Natural killer cell (primary cell): ENCODE measurements around the gene CAMTA2. TPM values are rescaled to one million over a fixed set of nuclear protein-coding genes. Genes with fewer than 3 reads are reported as not detected.
A peak's percentile ranks its signal among the peaks of the same experiment; 100 is the strongest.

Source experiments
- ATAC-seq, 3 donors: fragments of 150-1000 bp in 2 of 3; fragments of 200-7000 bp in 1 of 3; cut with Tn5 transposase; 1 replicate in 1 of 3; 2 replicates in 2 of 3; pipeline ENCODE4 v1.10.0; 2021; ENCODE audit warnings: mild to moderate bottlenecking in 2 of 3, moderate library complexity in 2 of 3
- DNase-seq, 2 donors: peaks; one replicate each; pipeline versions ENCODE4 v3.0.0 to v3.0.0-alpha.2; 2013 to 2021; ENCODE audit warnings: mixed read lengths in 1 of 2
- H3K27ac ChIP-seq: one replicate; pipeline ENCODE4 v1.5.1; 2013; ENCODE audit warnings: mild to moderate bottlenecking, low read length
- H3K27me3 ChIP-seq: one replicate; pipeline ENCODE4 v1.6.1; 2013; ENCODE audit warnings: low read length; ENCODE audit not compliant: control insufficient read depth, insufficient read depth
- H3K36me3 ChIP-seq: one replicate; pipeline ENCODE4 v1.6.1; 2013; ENCODE audit warnings: low read length; ENCODE audit not compliant: control insufficient read depth, insufficient read depth
- H3K4me1 ChIP-seq: one replicate; pipeline ENCODE4 v1.6.1; 2013; ENCODE audit warnings: low read length; ENCODE audit not compliant: control insufficient read depth, insufficient read depth
- H3K4me3 ChIP-seq: one replicate; pipeline ENCODE4 v1.5.1; 2013; ENCODE audit warnings: low read length
- H3K9me3 ChIP-seq: one replicate; pipeline ENCODE4 v1.6.1; 2013; ENCODE audit warnings: low read length; ENCODE audit not compliant: control insufficient read depth, insufficient read depth
- H3K27ac Mint-ChIP-seq, 2 donors: one replicate each; pipeline ENCODE4 v1.8.0; 2022; ENCODE audit warnings: mild to moderate bottlenecking in 2 of 2, mixed read lengths in 2 of 2, moderate library complexity in 1 of 2
- H3K27me3 Mint-ChIP-seq, 2 donors: one replicate each; pipeline ENCODE4 v1.8.0; 2022; ENCODE audit warnings: low read depth in 2 of 2, mixed read lengths in 2 of 2
- H3K36me3 Mint-ChIP-seq: one replicate; pipeline ENCODE4 v1.8.0; 2022; ENCODE audit warnings: mixed read lengths
- H3K4me1 Mint-ChIP-seq, 2 donors: one replicate each; pipeline ENCODE4 v1.8.0; 2022; ENCODE audit warnings: mixed read lengths in 2 of 2
- H3K4me3 Mint-ChIP-seq: one replicate; pipeline ENCODE4 v1.8.0; 2022; ENCODE audit warnings: mild to moderate bottlenecking, moderate library complexity, mixed read lengths
- H3K9me3 Mint-ChIP-seq, 2 donors: one replicate each; pipeline ENCODE4 v1.8.0; 2022; ENCODE audit warnings: mixed read lengths in 2 of 2
- WGBS: methylation state at CpG from one replicate; pipeline ENCODE4 v1.1.7; 2013; ENCODE audit warnings: missing lambda C conversion rate; ENCODE audit not compliant: insufficient coverage; 5-methylcytosine and 5-hydroxymethylcytosine counted together
- intact Hi-C: fragments of 100-400 bp; cut with micrococcal nuclease; formaldehyde crosslinking; loops from one replicate; pipeline ENCODE4 v1.14.2; 2022
- total RNA-seq, 4 donors: library from RNA; stranded (reverse); fragments of 120-200 nt in 1 of 4; gene quantifications; one replicate each; pipeline versions ENCODE4 v1.2.3 to v1.2.4, GENCODE V29; 2013 to 2022
- TF ChIP-seq, protein P1 (sequence below): fragments of 200-600 bp; IDR thresholded peaks from one replicate; pipeline ENCODE4 v1.8.0; 2022; ENCODE audit warnings: antibody characterized with exemption

CAMTA2 gene
- total RNA-seq, 3 donors from 2014 or later (not counting 1 experiment from before 2014, with no cell fraction given) = 56.2 to 69.5 (median 69.4) TPM

DNA sequence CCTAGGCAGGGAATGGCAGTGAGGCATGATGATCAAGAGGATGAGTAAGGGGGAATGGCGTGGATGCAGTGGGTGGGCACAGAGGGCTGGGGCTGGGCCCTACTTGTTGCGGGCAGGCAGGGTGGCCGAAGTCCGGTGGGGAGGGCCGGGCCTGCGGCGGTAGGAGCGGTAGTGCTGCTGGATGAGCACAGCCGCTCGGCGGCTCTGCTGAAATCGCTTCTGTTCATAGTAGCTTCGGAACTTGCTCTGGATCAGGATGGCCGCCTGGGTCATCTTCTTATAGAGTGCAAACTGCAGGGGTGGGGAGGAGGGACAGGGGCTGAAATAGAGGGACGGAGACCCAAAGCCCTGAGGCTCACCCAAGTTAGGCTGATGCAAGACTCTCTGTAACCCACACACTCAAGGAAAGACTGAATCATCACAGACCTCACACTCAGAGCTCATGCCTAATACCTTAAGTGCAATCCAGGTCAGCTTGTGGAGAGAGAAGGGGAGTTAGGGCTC is 18.4 kb downstream of the CAMTA2 start:
- H3K27ac ChIP-seq = peak overlapping the region; percentile 75
- 86% methylated on average over 14 of the region's 15 CpGs for WGBS
- H3K9me3 Mint-ChIP-seq = no peaks in the 10 kb centered on the region
- H3K36me3 Mint-ChIP-seq = no peaks in the 10 kb centered on the region
- peaks cover 29% of the 10 kb centered on the region for H3K36me3 ChIP-seq
- peaks cover 4 to 13% of the 10 kb centered on the region in 2 donors for H3K4me1 Mint-ChIP-seq
- peaks cover 36% of the 10 kb centered on the region for H3K4me1 ChIP-seq
- no peak overlapping the region for H3K27ac Mint-ChIP-seq
- no peaks in the 10 kb centered on the region for H3K9me3 ChIP-seq
- peak overlapping the region; percentile 42 for H3K4me3 Mint-ChIP-seq
- no peak overlapping the region for H3K4me3 ChIP-seq
- peak in 1 of 2 donors; percentile 40 for DNase-seq
- TF ChIP-seq, protein P1, sequence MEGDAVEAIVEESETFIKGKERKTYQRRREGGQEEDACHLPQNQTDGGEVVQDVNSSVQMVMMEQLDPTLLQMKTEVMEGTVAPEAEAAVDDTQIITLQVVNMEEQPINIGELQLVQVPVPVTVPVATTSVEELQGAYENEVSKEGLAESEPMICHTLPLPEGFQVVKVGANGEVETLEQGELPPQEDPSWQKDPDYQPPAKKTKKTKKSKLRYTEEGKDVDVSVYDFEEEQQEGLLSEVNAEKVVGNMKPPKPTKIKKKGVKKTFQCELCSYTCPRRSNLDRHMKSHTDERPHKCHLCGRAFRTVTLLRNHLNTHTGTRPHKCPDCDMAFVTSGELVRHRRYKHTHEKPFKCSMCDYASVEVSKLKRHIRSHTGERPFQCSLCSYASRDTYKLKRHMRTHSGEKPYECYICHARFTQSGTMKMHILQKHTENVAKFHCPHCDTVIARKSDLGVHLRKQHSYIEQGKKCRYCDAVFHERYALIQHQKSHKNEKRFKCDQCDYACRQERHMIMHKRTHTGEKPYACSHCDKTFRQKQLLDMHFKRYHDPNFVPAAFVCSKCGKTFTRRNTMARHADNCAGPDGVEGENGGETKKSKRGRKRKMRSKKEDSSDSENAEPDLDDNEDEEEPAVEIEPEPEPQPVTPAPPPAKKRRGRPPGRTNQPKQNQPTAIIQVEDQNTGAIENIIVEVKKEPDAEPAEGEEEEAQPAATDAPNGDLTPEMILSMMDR = no peak
- ATAC-seq = no peak
- no peaks in the 10 kb centered on the region for H3K27me3 ChIP-seq
- intact Hi-C loops = no loop called here
- H3K27me3 Mint-ChIP-seq = no peaks in the 10 kb centered on the region

DNA sequence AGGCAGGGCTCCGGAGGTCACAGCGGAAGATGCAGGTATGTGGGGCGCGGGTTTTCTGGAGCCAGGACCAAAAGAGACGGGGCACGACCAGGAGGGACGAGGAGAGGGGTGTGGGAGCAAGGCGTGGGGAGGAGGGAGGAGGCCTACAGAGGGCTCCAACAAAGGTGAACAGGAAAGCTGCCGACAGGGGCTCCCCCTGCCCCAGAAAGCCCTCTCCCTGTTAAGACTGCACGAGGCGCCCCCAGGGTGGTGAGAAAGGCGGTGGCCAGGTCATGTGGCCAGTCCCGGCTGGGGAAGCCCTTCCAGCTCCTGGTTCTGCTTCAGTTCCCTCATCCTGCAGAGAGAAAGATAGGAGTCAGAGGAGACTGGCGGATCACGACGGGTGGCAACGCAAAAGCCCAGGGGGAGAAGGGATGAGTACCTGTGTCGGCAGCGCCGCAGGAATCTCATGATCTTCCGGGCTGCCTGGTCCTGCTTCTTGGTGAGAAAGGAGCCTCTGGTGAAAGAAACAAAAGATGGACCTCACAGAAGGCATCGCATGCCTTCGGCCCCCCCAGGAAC is 18.9 kb downstream of the CAMTA2 start:
- peak overlapping the region; percentile 89 for H3K4me3 ChIP-seq
- intact Hi-C loops = no loop called here
- peak overlapping the region; percentile 75 for H3K27ac ChIP-seq
- Mint-ChIP-seq H3K27me3 (no peaks in the 10 kb centered on the region), H3K4me3 (peak overlapping the region; percentile 42), H3K36me3 (no peaks in the 10 kb centered on the region), H3K9me3 (no peaks in the 10 kb centered on the region), H3K4me1 (peaks cover 4 to 13% of the 10 kb centered on the region in 2 donors), H3K27ac (no peak overlapping the region)
- 56% methylated on average over 23 of the region's 23 CpGs for WGBS
- H3K36me3 ChIP-seq = peaks cover 24% of the 10 kb centered on the region
- peaks cover 35% of the 10 kb centered on the region for H3K4me1 ChIP-seq
- no peak for ATAC-seq
- H3K27me3 ChIP-seq = no peaks in the 10 kb centered on the region
- TF ChIP-seq, protein P1 = no peak
- no peaks in the 10 kb centered on the region for H3K9me3 ChIP-seq
- no peak for DNase-seq

DNA sequence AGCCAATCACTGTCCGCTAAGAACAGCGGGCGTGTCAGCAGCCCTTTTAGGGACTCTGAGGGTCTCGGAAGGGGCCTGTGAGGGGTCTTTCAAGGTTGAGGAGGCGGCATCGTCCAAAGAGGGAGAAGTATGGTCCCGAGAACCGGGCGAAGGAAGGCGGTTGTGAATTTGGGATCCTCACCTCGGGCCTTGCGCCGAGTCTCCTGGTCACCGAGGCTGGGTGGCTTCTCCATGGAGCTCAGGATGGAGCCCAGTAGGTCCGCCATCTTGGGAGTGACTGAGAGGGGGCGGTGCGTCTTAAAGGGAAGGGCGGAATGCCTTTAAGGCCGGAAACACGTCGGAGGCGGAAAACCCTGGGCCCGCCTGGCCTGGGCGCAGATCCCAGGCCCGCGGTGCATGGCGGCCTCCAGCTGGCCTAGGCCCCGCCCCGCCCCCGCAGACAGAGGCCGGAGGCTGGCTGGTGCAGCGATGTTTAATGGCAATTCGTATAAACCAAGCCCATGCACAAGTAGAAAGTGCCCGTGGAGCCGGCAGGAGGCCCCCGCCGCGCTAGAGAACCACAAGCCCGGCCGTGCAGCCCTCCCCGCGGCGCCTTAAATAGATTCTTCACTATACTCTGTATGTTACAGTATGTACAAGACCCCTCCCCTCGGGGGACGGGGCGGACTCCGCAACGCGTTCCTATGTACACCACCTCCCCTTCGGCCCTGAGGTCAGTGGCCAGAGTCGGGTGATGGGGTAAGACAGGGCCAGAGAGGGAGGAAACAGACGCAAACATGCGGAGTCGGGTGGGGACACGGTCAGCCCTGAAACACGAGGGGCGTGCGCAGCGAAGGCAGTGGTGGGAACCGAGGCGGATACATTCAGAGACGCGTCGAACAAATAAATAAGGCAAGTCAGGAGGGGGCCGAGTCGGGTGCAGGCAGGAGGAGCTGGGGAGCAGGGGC is 19.7 kb downstream of the CAMTA2 start, which contains the start of gene SPAG7:
SPAG7 (minus strand) TSS at position 279 of the 947 bp plus-strand sequence; CDS start at position 266, 13 bp downstream.
- H3K36me3 ChIP-seq = peaks cover 18% of the 10 kb centered on the region
- H3K27ac Mint-ChIP-seq = no peak within 1 kb of the TSS
- H3K4me1 ChIP-seq = peaks cover 32% of the 10 kb centered on the region
- WGBS = under 1% methylated on average over 65 of the region's 66 CpGs
- ATAC-seq (peak; percentile 74 to 90 (median 75)), DNase-seq (peak; percentile 93 to 98)
- H3K4me1 Mint-ChIP-seq = peaks cover 4 to 13% of the 10 kb centered on the region in 2 donors
- peak within 1 kb of the TSS; percentile 89 for H3K4me3 ChIP-seq
- TF ChIP-seq, protein P1 = no peak
- H3K9me3 ChIP-seq = no peaks in the 10 kb centered on the region
- H3K9me3 Mint-ChIP-seq = no peaks in the 10 kb centered on the region
- no peaks in the 10 kb centered on the region for H3K36me3 Mint-ChIP-seq
- no peaks in the 10 kb centered on the region for H3K27me3 ChIP-seq
- peak within 1 kb of the TSS; percentile 42 for H3K4me3 Mint-ChIP-seq
- intact Hi-C loops = loop anchor here (1.0 to 2.0 kb wide), 3 partner anchors 20 to 65 kb away; partner anchors contain the start of genes CHRNE, PFN1, RNF167 and SLC25A11
- no peaks in the 10 kb centered on the region for H3K27me3 Mint-ChIP-seq
- peak within 1 kb of the TSS; percentile 86 for H3K27ac ChIP-seq
